Osteoblast (primary cell): Measurements from ENCODE around the gene TRPT1. TPM values are rescaled to one million over a fixed set of nuclear protein-coding genes. Genes with fewer than 3 reads are reported as not detected.

Source experiments
- DNase-seq: peaks from one replicate; pipeline ENCODE4 v3.0.0; 2011; ENCODE audit warnings: low spot score, mixed read lengths; ENCODE audit not compliant: insufficient read length; ENCODE audit errors: missing footprints
- H2AFZ ChIP-seq: 2 replicates; pipeline ENCODE4 v1.6.0; 2011; ENCODE audit warnings: mild to moderate bottlenecking, low read length
- H3K27ac ChIP-seq: 2 replicates; pipeline ENCODE4 v1.5.1; 2011; ENCODE audit warnings: mild to moderate bottlenecking, low read depth, low read length, moderate library complexity
- H3K27me3 ChIP-seq: 2 replicates; pipeline ENCODE4 v1.6.0; 2012; ENCODE audit warnings: mild to moderate bottlenecking, control low read depth, inconsistent platforms, low read length, moderate library complexity; ENCODE audit not compliant: insufficient read depth
- H3K36me3 ChIP-seq: 2 replicates; pipeline ENCODE4 v1.5.1; 2011; ENCODE audit warnings: mild to moderate bottlenecking, low read length, control low read depth, moderate library complexity; ENCODE audit not compliant: insufficient read depth
- H3K4me1 ChIP-seq: 2 replicates; pipeline ENCODE4 v1.5.1; 2011; ENCODE audit warnings: mild to moderate bottlenecking, low read length, control low read depth, moderate library complexity; ENCODE audit not compliant: insufficient read depth
- H3K4me2 ChIP-seq: 2 replicates; pipeline ENCODE4 v1.6.0; 2011; ENCODE audit warnings: mild to moderate bottlenecking, low read length; ENCODE audit not compliant: insufficient read depth
- H3K4me3 ChIP-seq: fragments of 200-600 bp; sonication (generic); 3 replicates; pipeline ENCODE4 v1.5.1; 2012; ENCODE audit warnings: mild to moderate bottlenecking, low read length, inconsistent platforms; ENCODE audit not compliant: insufficient read depth
- H3K79me2 ChIP-seq: 2 replicates; pipeline ENCODE4 v1.6.0; 2012; ENCODE audit warnings: mild to moderate bottlenecking, low read length, control low read depth, inconsistent platforms; ENCODE audit not compliant: insufficient read depth
- H3K9me3 ChIP-seq: 2 replicates; pipeline ENCODE4 v1.5.1; 2011; ENCODE audit warnings: low read depth, low read length, control low read depth
- H4K20me1 ChIP-seq: 2 replicates; pipeline ENCODE4 v1.6.0; 2012; ENCODE audit warnings: mild to moderate bottlenecking, low read length, control low read depth; ENCODE audit not compliant: insufficient read depth
- CTCF ChIP-seq: IDR thresholded peaks from 2 replicates; pipeline ENCODE4 v1.5.1; 2011; ENCODE audit warnings: mild to moderate bottlenecking, low read depth, low read length, moderate library complexity; ENCODE audit errors: extremely low read depth
- total RNA-seq: library from RNA; depleted of rRNA; stranded (reverse); fragments of >200 nt; gene quantifications from 2 replicates; pipeline ENCODE4 v1.2.3, GENCODE V29; 2012

Gene TRPT1
- total RNA-seq, 1 donor, result 32.2 TPM

GRCh38 chr11:64235437-64236161, 9.6 kb upstream of the TRPT1 start:
- Histone ChIP-seq H3K27me3 (no peaks in the 10 kb centered on the region), H3K27ac (no peak overlapping the region), H3K4me1 (peaks cover 19% of the 10 kb centered on the region), H2AFZ (no peak overlapping the region), H3K4me3 (peak overlapping the region; percentile 77), H4K20me1 (peaks cover 8% of the 10 kb centered on the region), H3K9me3 (no peaks in the 10 kb centered on the region), H3K79me2 (peaks cover 8% of the 10 kb centered on the region), H3K4me2 (peak overlapping the region; percentile 82), H3K36me3 (peaks cover 5% of the 10 kb centered on the region)
- DNase-seq, result no peak
- no peak for TF ChIP-seq CTCF

GRCh38 chr11:64234647-64235379, 8.8 kb upstream of the TRPT1 start:
- Histone ChIP-seq H3K27ac (no peak overlapping the region), H3K27me3 (no peaks in the 10 kb centered on the region)
- DNase-seq, result peak; percentile 92

GRCh38 chr11:64233913-64234586, 8.1 kb upstream of the TRPT1 start, which contains the start of gene VEGFB:
VEGFB (plus strand) TSS chr11:64234584; CDS start chr11:64234834, 250 bp downstream.
- DNase-seq, result peak; percentile 94
- H2AFZ ChIP-seq, result no peak within 1 kb of the TSS
- H4K20me1 ChIP-seq, result peaks cover 8% of the 10 kb centered on the region
- no peaks in the 10 kb centered on the region for H3K9me3 ChIP-seq
- H3K27ac ChIP-seq, result no peak within 1 kb of the TSS
- no peak for TF ChIP-seq CTCF
- peaks cover 17% of the 10 kb centered on the region for H3K4me1 ChIP-seq
- H3K4me3 ChIP-seq, result peak within 1 kb of the TSS; percentile 77
- peaks cover 5% of the 10 kb centered on the region for H3K36me3 ChIP-seq
- H3K4me2 ChIP-seq, result peak within 1 kb of the TSS; percentile 83
- no peaks in the 10 kb centered on the region for H3K27me3 ChIP-seq
- peaks cover 10% of the 10 kb centered on the region for H3K79me2 ChIP-seq

More at GRCh38 chr11:64234647-64235379, 8.8 kb upstream of the TRPT1 start:
- Histone ChIP-seq H3K36me3 (peaks cover 5% of the 10 kb centered on the region), H2AFZ (no peak overlapping the region), H4K20me1 (peaks cover 8% of the 10 kb centered on the region), H3K4me2 (peak overlapping the region; percentile 82), H3K79me2 (peaks cover 8% of the 10 kb centered on the region), H3K9me3 (no peaks in the 10 kb centered on the region), H3K4me1 (peaks cover 14% of the 10 kb centered on the region), H3K4me3 (peak overlapping the region; percentile 77)
- no peak for TF ChIP-seq CTCF
